ENCODE measurements around the gene CEP135.

Gene CEP135

DNA sequence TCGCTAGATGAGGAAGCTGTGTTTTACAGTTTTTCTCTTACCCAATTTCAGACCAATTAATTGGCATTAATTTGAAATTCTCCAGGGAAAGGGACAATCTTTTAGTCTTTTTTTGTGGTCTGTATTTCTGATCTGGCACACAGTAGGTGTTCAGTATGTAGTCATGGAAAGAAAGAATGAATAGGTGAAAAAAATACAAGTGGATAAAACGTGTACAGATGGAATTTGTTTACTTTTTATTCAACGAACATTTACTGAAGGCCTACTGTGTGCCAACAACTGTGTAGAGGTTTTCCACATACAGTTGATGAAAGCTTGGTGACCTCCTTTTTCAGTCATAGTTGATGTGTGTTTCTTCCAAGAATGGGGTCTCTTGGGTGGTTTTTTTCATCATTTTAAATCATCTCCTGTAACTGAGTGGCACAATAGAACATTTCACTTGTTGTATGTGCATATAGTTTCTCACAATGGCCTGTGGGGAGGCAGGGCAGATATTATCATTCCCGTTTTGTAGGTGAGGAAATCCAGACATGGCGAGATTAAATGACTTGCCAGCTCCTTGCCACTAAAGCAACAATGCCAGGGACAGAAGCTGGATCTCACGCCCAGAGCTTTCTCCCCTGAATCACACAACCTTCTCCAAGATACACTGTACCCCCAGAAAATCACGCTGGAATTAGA lies 102.4 kb downstream of the CEP135 start:
- peak; percentile 53 for DNase-seq
- TF ChIP-seq, protein P1, sequence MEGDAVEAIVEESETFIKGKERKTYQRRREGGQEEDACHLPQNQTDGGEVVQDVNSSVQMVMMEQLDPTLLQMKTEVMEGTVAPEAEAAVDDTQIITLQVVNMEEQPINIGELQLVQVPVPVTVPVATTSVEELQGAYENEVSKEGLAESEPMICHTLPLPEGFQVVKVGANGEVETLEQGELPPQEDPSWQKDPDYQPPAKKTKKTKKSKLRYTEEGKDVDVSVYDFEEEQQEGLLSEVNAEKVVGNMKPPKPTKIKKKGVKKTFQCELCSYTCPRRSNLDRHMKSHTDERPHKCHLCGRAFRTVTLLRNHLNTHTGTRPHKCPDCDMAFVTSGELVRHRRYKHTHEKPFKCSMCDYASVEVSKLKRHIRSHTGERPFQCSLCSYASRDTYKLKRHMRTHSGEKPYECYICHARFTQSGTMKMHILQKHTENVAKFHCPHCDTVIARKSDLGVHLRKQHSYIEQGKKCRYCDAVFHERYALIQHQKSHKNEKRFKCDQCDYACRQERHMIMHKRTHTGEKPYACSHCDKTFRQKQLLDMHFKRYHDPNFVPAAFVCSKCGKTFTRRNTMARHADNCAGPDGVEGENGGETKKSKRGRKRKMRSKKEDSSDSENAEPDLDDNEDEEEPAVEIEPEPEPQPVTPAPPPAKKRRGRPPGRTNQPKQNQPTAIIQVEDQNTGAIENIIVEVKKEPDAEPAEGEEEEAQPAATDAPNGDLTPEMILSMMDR (IDR thresholded peaks at IDR 0.05; ENCODE audit: low read depth, low read length), result no peak
- Histone ChIP-seq H3K4me1 (peaks cover 21% of the 10 kb centered on the region), H3K4me3 (ENCODE audit: low read depth, low read length) (peak overlapping the region; percentile 92), H3K27me3 (no peaks in the 10 kb centered on the region), H3K9me3 (no peaks in the 10 kb centered on the region), H3K36me3 (peaks cover 7% of the 10 kb centered on the region)

DNA sequence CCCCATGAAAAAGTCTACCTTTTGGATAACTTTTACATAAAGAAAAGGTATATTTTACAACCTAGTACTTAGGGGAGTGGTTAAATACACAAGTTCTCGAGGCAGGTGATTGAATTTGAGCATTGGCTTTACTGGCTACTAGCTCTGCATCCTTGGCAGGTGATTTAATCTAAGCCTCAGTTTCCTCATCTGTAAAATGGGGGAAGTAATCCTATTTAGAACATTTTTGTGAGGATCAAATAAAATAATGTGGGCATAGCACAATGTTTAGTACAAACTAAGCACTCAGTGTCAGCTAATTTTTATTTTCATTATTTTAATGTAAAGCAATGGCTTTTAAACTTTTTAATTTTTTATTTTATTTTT lies 102.9 kb downstream of the CEP135 start:
- Histone ChIP-seq H3K4me3 (ENCODE audit: low read depth, low read length) (no peak overlapping the region), H3K36me3 (peaks cover 7% of the 10 kb centered on the region), H3K4me1 (peaks cover 21% of the 10 kb centered on the region), H3K9me3 (no peaks in the 10 kb centered on the region), H3K27me3 (no peaks in the 10 kb centered on the region)
- no peak for DNase-seq
- TF ChIP-seq, protein P1 (IDR thresholded peaks at IDR 0.05; ENCODE audit: low read depth, low read length), result no peak

DNA sequence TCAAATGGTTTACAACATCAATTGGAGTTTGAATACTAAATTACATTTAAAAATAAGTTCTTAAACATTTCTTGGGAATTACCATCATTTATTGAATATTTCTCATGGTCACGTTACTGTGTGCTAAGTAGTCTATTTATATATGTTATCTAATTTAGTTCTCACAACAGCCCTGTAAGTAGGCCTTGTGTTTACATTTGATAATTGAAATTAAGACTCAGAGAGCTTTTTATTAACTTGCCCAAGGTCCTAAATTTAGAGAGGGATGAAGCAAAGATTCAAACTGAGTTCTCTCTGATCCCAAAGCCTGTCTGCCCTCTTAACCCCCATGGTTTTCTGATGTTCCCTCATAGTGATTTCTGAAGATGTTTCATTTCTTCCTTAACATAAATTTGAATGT lies 103.7 kb downstream of the CEP135 start:
- no peaks in the 10 kb centered on the region for H3K27me3 ChIP-seq
- no peak overlapping the region for H3K4me3 ChIP-seq (ENCODE audit: low read depth, low read length)
- no peaks in the 10 kb centered on the region for H3K9me3 ChIP-seq
- TF ChIP-seq, protein P1 (IDR thresholded peaks at IDR 0.05; ENCODE audit: low read depth, low read length), result no peak
- H3K4me1 ChIP-seq, result peaks cover 21% of the 10 kb centered on the region
- H3K36me3 ChIP-seq, result peaks cover 7% of the 10 kb centered on the region
- DNase-seq, result no peak

DNA sequence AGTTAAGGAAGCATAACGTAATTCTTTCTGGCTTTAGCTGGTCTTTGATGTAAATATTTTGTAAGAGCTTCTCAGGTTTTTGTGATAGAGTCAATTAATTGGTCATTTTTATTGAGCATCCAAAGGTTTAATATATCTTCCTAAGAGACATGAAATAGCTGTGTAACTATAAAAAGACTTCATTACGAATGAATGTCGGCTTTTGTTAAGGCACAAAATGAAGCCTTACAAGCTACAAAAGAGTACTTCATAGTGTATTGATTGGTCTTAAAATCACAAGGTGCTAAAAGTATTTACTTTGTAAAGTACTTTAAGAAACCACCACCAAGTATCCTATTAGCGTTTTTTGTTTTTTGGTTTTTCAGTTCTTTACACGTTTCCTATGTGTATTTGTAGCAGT lies 104.2 kb downstream of the CEP135 start:
- Histone ChIP-seq H3K4me3 (ENCODE audit: low read depth, low read length) (no peak overlapping the region), H3K27me3 (no peaks in the 10 kb centered on the region), H3K4me1 (peaks cover 21% of the 10 kb centered on the region), H3K36me3 (peaks cover 7% of the 10 kb centered on the region), H3K9me3 (no peaks in the 10 kb centered on the region)
- TF ChIP-seq, protein P1 (IDR thresholded peaks at IDR 0.05; ENCODE audit: low read depth, low read length), result no peak
- no peak for DNase-seq

DNA sequence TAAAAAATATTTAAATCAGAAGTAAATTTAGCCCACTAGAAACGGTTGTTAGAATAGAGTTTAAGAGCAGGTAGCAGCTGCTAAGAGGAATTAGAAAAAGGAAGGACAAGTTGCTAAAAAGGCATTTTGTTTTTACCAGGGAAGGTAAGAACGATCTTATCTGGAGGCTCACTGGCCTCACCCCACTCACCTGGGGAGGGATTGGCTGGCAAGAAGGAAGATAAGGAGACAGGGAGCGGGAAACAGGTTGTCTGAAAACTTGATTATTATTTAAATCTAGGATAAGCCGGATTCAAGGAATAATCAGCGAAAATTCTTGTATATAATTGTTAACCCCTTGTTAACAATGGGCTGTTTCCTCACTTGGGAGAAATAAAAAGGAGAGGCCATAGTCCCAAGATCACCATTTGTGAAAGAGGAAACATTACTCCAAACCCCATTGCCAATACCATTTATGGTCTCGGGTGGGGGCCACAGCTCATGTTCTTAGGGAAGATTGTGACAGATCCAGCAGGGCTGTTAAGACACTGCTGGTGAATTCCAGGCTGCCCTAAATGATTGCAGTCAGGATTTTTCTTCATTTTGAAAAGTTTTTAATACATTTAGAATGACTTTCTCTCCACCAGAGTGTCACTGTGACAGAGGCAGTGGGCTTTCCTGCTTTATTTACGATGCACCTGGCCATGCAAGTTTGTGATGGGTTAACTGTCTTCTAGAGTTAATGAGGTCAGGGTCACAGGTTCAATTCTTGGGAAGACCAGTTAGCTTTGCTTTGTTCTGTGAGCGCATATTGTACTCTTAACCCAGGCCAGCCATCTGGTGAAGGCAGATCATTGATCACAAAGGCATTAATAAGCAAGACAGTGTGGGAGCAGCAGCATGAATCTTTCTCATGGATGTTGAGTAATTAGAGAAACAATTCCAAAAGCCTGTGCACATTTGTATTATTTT lies 106.6 kb downstream of the CEP135 start:
- DNase-seq, result peak; percentile 20

More for the DNA sequence above, 106.6 kb downstream of the CEP135 start:
- TF ChIP-seq, protein P1 (IDR thresholded peaks at IDR 0.05; ENCODE audit: low read depth, low read length), result no peak
- Histone ChIP-seq H3K4me1 (peaks cover 21% of the 10 kb centered on the region), H3K4me3 (ENCODE audit: low read depth, low read length) (no peak overlapping the region), H3K36me3 (peaks cover 3% of the 10 kb centered on the region; the same call in 1 of the 2 replicates), H3K27me3 (no peaks in the 10 kb centered on the region), H3K9me3 (no peaks in the 10 kb centered on the region)
